NOMO-1 (cell line): ENCODE results near the gene SPP2.

Experiments used
- DNase-seq, 2 experiments: peaks; one replicate each; lab custom pipeline; 2025; ENCODE audit not compliant: unreplicated experiment in 2 of 2; lab: John Stamatoyannopoulos, UW

The SPP2 gene

GRCh38 chr2:234083572-234084348 is 33.3 kb downstream of the SPP2 start:
- DNase-seq = peak in 1 of 2 experiments; percentile 7

GRCh38 chr2:234091432-234091879 is 41.0 kb downstream of the SPP2 start:
- DNase-seq = no peak

- DNase-seq = no peak
These were observed 41.4 kb downstream of the SPP2 start for GRCh38 chr2:234091883-234092282.

GRCh38 chr2:234092344-234092743 is 41.8 kb downstream of the SPP2 start:
- DNase-seq = no peak

GRCh38 chr2:234095301-234095700 is 44.8 kb downstream of the SPP2 start:
- no peak for DNase-seq

GRCh38 chr2:234096164-234096563 is 45.7 kb downstream of the SPP2 start:
- DNase-seq = no peak

- DNase-seq = no peak
These were observed 48.2 kb downstream of the SPP2 start for GRCh38 chr2:234098681-234099080.

GRCh38 chr2:234099266-234099665 is 48.8 kb downstream of the SPP2 start:
- DNase-seq = peak; percentile 60 to 89

- peak in 1 of 2 experiments; percentile 38 for DNase-seq
These were observed 50.2 kb downstream of the SPP2 start for GRCh38 chr2:234100686-234101085.

GRCh38 chr2:234102112-234102511 is 51.6 kb downstream of the SPP2 start:
- no peak for DNase-seq

- DNase-seq = no peak
These were observed 57.4 kb downstream of the SPP2 start for GRCh38 chr2:234107861-234108260.

GRCh38 chr2:234109321-234109720 is 58.8 kb downstream of the SPP2 start:
- DNase-seq = no peak

GRCh38 chr2:234110219-234110618 is 59.7 kb downstream of the SPP2 start:
- no peak for DNase-seq

GRCh38 chr2:234111523-234111922 is 61.0 kb downstream of the SPP2 start:
- DNase-seq = no peak

GRCh38 chr2:234116010-234116409 is 65.5 kb downstream of the SPP2 start:
- DNase-seq = no peak

- DNase-seq = no peak
These were observed 71.5 kb downstream of the SPP2 start for GRCh38 chr2:234121999-234122398.

GRCh38 chr2:234125451-234126145 is 75.1 kb downstream of the SPP2 start:
- DNase-seq = no peak

GRCh38 chr2:234126146-234126470 is 75.6 kb downstream of the SPP2 start:
- DNase-seq = no peak
